NCI-H1417 (cell line): ENCODE results near the gene IST1.

ENCODE experiments used
- DNase-seq, 3 experiments: peaks; one replicate each; lab custom pipeline; 2025; lab: John Stamatoyannopoulos, UW

The IST1 gene

GRCh38 chr16:71919035-71919434 lies 23.7 kb downstream of the IST1 start:
- no peak for DNase-seq

DNA sequence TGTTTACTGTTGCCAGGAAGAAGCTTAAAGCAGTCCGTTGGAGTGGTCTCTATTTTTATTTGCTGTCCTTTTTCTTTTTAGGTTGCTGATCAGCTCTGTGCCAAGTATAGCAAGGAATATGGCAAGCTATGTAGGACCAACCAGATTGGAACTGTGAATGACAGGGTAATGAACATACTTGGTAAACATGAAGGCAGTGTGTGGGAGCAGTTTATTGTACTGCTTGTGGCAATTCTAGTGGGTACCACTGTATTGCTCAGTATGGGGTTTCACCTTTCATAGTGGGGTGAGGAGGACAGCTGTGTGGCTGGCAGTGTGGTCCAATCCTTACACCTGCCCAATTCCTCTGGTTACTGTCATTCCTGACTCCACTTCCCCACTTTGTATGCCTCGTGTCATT lies 25.3 kb downstream of the IST1 start:
- no peak for DNase-seq

- no peak for DNase-seq
These were observed 28.8 kb downstream of the IST1 start for GRCh38 chr16:71923941-71924690.

DNA sequence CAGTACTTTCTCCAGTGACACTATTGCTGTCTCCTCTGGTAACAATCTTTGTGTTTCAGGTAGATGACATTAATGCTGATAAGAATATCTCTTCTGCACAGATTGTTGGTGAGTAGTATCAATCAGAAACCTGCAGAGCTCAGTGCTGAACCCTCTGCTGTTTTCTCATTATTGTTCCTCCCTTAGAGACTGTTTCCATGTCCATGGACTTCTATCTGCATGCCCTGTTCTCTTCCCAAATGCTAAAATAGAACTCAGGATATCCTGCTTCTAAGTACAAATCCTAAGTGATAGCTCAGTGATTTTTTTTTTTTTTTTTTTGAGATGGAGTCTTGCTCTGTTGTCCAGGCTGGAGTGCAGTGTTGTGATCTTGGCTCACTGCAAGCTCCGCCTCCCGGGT lies 29.4 kb downstream of the IST1 start:
- DNase-seq, result no peak

- no peak for DNase-seq
These were observed 32.1 kb downstream of the IST1 start for GRCh38 chr16:71927383-71927782.

- DNase-seq, result no peak
These were observed 32.5 kb downstream of the IST1 start for GRCh38 chr16:71927787-71928186.

- DNase-seq, result no peak
These were observed 33.7 kb downstream of the IST1 start for GRCh38 chr16:71929048-71929447.

GRCh38 chr16:71930013-71930563 lies 34.8 kb downstream of the IST1 start:
- DNase-seq, result no peak

GRCh38 chr16:71931001-71931400 lies 35.7 kb downstream of the IST1 start:
- DNase-seq, result no peak

- DNase-seq, result no peak
These were observed 36.3 kb downstream of the IST1 start for GRCh38 chr16:71931599-71931998.

DNA sequence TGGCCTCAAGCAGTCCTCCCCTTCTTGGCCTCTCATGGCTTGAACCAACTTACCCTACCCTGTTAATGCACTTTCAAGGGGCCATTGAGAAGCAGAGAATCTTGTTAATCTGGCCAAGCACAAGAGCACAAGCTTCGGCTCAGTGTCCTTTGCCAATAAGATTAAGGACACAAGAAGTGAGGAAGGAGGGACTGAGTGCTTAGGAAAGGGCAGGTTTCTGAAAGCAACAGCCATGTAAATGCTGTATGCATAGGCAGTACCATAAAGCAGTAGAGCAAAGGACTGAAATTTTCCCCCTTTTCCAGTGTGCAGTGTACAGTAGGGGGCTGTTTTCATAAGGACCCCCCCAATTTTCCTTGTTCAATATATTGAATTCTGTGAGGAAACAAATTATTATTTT lies 37.7 kb downstream of the IST1 start:
- no peak for DNase-seq

DNA sequence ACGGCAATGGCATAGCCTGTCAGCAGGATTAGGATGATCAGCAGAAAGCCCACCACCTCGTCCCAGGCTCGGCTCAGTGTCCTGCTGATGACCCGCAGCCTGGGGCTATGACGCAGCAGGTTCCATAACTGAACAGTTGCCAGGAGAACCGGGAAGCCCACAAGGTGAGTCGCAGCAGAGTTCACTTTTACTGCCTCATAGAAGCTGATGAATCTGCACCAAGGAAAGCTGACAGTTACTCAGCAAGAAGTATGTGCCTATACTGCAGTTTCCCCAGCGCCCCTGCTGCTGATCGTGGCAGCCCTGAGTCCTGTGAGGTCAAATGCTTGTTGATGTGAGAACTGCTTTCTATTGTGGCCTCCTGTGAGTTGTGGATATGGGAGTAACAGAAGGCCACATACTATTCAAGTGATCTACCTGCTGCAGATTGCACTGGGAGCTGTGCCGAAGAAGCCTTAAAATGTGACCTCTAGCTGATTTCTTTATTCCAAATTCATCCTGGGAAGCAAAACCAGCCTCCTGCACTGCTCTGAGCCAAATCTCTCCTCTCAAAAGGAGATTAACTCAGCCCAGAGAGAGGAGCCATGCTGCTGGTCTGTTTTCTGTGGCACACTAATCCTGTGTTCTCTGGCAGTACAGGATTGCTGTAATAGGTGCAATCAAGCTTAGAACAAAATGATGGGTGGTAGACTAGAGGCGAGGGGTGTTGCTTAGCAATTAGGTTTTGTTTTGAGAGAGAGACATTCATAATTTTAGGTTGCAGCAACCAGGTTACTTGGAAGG lies 38.8 kb downstream of the IST1 start:
- no peak for DNase-seq

DNA sequence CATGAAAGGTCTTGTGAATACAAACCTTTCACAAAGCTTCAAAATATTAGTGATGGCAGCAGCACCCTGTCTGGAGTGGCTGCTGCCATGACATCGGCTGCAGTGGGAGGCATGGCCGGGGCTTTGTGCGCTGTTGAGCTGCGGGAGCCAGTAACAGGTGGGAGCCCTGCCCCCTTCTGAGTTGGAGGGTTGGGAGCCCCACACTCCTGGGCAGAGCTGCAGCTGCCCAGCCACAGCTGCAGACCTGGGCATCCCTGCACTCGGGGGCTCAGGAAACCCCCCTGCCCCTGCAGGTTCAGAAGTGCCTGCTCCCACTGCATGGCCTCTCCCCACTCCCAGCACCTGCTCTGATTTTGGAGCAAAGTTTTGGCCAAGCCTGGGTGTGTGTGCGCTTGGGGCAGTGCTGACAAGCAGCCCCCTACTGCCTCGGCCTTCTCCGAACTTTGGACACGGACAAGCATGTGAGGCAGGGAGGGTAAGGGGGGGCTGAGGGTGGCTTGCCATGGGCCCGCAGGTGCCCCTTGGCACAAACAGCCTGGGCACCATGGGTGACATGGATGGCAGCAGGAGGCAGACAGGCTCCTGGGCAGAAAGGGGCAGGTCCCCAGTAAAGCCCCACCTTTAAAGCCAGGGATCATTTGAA lies 42.7 kb downstream of the IST1 start:
- no peak for DNase-seq

DNA sequence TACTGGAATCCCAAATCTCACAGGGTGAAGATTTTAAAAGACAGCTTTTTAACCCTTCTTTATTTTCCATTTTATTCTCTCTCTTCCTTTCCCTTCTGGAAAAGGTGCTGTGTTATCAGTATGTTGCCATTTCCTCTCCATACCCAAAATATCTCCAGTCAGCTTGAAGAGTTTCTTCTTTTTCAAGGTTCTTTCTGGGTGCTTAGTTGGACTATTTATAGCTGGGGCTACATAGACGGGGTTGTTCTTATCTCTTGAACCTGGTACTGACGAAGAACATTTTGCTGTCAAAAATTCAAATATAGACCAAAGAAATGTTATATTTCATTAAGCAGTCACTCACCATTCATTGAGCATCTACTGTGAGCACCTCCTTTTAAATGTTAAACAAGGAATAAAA lies 48.6 kb downstream of the IST1 start:
- no peak for DNase-seq

DNA sequence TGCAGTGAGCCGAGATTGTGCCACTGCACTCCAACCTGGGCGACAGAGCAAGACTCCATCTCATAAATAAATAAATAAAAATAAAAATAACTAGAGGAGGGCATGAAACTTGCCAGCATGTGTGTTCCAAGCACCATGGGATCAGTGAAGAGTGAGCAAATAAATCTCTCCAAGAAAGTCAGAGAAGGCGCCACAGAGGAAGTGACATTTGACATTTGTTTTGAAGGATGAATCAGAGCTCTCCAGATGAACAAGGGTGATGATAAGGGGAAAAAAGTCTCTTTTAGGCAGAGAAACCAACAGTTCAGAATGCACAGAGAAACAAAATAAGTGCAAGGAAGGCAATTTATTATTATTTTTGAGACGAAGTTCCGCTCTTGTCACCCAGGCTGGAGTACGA lies 50.3 kb downstream of the IST1 start:
- DNase-seq, result no peak

GRCh38 chr16:71952825-71953224 lies 57.5 kb downstream of the IST1 start:
- no peak for DNase-seq

DNA sequence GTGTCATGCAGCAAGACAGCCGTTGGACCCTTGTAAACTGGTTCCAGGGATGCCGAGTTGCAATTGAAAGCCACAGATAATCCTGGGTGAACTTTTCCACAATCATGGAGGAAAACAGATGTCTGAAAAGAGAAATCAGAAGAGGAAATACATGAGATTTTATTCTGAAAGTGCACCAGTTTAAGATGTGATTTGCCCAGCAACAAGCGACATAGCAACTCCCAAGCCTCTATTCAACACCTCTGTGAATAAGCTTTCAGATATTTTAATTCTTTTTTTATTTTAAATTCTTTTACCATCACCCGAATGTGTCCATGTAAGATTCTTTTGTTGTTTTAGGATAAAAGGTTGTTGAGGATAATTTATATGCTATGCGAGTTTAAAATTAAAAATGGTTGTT lies 58.8 kb downstream of the IST1 start:
- no peak for DNase-seq

DNA sequence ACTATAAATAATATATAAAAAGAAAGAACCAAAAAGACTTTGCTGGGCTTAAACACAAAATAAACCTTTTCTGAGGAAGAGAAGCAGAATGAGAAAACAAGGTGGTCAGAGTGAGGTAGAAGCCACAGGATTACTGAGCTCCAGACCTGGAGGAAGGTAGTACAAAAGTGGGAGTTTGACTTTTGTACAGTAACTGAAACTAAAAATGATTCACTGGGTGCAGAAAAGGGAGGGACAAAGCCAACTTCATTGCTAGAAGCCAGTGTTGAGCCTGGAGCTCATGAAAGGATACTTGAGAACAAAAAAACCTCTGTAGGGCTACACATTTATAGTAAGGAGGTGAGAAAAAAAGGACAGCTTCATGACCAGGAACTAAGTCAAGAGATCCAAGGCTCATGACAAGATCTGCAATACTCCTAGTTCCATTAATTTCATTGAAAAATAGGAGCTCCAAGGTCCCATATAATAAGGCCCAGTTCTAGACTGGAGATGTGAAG lies 59.4 kb downstream of the IST1 start:
- DNase-seq, result no peak

GRCh38 chr16:71956486-71956885 lies 61.2 kb downstream of the IST1 start:
- no peak for DNase-seq

DNA sequence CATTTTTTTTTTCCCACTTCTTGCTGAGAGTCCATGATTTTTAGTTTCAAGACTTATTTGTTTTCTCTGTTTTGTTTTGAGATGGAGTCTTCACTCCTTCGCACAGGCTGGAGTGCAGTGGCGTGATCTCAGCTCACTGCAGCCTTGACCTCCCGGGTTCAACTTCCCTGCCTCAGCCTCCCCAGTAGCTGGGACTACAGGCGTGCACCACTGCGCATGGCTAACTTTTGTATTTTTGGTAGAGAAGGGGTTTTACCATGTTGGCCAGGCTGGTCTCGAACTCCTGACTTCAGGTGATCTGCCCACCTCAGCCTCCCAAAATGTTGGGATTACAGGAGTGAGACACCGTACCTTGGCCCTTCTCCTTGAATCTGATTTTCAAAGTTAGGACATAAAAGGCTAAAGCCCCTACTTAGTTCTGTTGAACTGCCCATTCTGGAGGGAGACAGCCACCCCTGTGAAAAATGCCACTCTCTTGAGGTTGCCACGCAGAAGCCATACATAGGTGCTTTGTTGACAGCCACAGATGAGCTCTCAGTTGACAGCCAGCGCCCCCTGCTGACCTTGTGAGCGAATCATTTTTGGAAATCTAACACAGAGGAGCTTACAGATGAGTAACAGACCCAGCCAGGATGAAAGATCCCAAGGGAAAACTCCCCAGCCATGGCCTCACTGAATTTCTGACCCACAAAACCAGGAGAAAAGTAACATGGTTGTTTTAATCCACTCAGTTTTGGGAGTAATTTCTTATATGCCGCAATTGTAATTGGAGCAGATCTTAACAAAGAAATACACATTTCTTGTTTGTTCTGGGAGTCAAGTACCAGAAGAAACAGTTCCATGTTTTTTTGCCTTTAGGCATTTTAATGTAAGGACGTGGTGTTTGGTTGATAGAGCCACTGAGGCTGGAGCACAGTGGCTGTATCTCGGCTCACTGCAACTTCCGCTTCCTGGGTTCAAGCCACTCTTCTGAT lies 66.0 kb downstream of the IST1 start:
- DNase-seq, result peak; percentile 66 to 87 (median 70)

- no peak for DNase-seq
These were observed 68.0 kb downstream of the IST1 start for GRCh38 chr16:71963125-71963875.
